HG02840 (cell line): ENCODE results near the gene PRRT1B.

Source experiments
- ATAC-seq: cut with Tn5 transposase; IDR thresholded peaks from one replicate; pipeline ENCODE4 v1.9.1; 2021; ENCODE audit warnings: mild to moderate bottlenecking, moderate library complexity, moderate number of reproducible peaks; ENCODE audit not compliant: unreplicated experiment, low FRiP score

The PRRT1B gene

DNA sequence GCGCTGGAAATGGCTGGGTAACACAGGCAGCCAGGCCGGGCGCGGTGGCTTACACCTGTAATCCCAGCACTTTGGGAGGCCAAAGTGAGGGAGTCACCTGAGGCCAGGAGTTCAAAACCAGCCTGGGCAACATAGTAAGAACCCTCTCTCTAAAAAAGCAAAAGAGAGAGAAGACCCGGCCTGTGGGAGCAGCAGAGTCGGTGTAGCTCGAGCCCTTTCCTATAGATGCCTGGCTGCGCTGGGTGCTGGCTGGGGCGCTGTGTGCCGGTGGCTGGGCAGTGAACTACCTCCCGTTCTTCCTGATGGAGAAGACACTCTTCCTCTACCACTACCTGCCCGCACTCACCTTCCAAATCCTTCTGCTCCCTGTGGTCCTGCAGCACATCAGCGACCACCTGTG is 23.5 kb upstream of the PRRT1B start:
- no peak for ATAC-seq

DNA sequence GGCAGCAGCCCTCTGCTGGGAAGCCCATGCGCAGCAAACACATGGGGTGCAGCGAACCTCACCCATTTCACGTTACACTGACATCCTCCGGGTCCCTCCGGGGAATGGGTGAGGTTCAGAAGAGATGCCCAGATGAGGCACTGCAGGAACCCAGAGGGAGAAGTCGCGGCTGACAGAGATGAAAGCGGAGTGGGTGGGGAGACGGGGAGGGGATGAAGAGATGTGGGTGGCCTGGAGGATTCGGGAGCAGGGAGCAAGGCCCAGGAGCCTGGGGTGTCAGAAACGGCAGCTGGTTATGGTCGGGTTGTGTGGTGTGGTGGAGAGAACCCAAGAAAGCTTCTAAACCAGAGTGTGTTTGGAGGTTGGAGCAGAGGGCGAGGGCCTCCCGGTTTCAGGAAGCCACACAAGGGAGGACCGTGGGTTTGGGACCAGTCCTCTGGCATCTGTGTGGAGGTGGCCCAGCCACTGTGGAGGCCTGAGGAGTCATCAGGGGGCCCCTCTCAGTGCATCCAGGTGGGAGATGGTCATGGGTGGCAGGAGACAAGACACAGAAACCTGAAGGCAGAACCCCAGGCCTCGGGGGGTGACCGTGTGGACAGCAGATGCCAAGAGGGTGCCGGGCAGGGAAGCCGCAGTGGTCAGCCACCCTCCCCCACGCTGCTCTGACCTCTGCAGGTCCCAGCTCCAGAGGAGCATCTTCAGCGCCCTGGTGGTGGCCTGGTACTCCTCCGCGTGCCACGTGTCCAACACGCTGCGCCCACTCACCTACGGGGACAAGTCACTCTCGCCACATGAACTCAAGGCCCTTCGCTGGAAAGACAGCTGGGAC is 22.9 kb upstream of the PRRT1B start:
- ATAC-seq: no peak

DNA sequence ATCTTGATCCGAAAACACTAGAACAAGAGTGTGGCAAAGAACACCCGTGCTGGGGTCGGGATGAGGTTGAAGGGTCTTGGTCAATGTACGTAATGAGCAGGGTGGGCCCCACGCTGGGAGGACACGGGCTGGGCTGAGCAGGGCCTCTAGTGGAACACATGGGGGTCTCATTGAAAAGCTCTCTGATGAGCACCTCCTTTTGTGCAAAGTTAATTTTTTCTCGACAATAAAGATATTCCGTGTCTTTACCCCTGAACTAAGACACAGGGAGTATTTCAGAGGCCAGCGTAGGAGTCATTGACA is 22.3 kb upstream of the PRRT1B start:
- no peak for ATAC-seq

DNA sequence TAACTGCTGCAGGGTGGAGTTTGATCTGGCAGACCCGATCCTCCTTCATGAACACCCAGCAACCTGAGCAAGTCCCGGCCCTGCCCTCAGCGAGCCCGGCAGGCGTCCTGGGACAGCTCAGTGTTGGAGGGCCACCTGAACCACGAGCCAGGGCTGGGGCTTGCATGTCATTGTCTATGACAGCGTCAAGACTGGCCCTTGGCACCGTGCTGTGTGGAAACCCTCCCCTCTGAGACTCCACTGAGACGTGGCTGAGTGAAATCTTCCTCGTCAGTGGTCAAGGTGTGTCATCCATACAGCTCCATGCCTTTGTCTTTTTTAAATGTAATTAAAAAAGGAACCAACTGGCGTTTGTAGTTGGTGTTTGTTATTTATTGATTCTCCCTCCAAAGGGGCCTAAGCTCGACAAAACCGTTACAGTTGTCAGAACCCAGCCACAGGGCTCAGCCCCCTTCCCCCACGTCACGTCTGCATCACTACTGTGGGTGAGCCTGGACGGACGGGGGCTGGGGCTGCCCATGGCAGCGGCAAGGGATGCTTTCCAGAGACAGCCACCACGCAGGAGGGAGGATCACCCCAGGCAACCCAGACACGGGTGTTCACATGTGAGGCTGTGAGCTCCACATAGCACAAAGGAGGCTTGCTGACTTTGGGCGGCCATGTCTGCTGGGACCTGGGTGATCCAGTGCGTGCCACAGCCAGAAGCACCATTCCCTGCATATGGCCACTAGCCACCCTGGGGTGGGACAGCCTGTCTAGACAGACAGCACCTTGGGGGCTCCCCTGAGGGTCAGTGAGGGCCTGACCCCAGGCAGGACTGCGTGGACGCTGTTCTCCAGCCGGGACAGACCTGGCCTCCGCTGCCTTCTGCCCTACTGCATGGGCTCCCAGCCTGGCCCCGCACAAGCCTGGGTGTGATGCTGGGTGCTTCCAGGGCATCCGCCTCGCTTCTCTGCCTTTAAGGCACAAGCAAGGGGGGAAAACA is 21.6 kb upstream of the PRRT1B start:
- no peak for ATAC-seq

DNA sequence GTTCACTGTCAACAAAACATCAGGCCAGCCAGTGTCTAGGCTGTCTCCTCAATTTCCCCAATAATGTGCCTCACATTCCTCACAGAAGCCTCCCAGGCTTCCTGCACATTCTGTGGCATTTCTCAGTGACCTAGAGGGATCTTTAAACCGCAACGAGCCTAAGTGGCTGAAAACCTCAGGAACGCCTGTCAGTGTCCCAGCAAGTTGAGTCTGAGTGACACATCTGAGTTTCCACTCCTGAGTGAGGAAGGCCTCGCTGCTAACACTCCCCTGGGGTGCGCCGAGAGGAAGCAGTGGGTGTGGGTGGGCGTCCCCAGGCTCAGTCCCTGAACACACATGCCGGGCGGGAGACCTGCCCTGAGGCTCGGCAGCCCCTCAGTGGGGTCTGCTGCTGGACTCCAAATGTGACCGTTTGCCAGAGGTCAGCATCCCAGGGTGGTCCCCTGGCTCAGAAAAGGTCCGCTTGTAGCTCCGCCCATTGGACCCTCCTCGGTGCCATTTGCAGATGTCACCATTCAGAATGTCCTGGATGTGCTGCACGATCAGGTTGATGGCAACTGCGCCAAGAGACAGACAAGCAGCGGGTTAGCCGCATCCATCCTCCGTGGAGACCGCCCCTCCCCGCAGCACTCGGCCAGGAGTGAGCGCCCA is 20.5 kb upstream of the PRRT1B start:
- no peak for ATAC-seq

DNA sequence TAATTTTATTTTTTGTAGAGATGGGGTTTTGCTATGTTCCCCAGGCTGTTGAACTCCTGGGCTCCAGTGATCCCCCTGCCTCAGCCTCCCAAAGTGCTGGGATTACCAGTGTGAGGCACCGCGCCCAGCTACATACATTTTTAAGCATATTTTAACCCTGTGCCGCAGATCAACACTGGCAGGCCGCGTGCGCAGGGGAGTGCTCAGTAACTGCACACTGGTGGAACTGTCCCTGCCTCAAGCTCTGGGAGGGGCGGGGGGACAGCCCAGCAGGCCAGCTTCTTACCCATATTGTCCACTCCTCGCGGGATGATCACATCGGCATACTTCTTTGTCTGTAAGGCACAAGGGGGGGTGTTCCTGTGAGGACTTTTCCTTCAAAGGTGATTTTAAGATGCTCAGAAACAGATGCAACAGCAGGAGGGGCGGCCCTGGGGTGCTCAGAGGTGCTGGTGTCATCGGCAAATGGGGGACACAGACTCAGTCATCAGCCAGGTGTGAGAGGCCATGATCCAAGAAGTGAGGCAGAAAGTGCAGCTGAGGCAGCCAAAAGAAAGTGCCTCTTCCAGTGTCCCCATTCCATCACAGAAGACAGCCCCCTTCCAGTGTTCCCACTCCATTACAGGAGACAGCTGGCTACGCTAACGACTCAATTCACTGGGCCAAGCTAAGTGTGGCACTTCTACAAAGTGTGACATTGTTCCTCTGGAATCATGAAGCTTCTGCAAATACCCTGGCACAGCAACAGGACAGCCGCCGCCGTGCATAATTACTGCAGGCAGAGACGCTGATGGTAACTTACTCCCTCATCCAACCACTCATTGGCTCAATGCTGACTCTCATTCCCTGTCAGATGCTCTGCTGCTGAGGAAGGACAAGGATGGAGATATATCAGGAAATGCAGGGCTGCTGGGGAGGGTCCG is 19.4 kb upstream of the PRRT1B start:
- no peak for ATAC-seq

DNA sequence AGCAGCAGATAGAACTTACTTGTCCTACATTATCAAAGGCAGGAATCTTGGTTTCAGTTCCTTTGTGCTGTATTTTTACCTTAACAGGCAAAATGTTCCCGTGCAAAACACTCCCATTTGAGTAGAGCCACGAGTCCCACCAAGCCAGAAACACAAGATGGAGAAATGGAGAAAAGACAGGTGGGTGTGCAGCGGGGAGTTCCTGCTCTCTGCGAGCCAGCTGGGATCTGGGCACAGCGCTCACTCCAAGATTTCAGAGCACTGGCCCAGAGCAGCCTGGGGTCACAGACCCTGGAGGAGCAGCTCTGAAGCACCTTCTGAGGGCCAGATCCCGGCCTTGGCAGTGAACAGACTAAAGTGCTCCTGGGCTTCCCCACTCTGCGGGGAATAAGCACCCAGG is 17.1 kb upstream of the PRRT1B start:
- ATAC-seq: no peak

DNA sequence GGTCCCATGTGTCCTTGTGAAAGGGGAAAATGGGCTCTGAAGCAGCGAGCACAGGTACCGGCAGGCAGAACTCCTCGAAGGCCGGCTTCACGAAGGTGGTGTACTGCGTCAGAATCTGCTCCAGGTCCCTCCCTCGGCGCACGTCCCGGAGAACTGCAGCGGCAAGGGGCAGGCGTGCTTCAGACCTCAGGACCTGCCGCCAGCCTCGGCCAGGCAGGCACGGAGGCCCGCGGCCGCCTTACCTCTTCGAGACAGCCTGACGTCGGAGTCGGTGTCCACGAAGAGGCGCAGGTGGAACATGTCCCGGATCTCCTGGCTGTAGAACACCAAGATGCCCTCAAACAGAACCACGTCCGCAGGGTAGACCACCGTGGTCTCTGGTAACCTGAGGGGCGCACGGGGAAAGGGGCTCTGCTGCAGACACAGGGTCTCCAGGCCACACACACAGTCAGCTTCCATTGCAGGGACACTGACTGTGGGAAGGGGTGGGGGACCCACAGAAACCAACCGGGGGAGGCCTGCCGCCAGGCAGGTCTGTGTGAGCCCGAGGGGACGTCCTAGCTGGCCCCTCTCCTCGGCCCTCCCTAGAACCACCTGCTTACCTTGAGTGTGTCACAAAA is 16.3 kb upstream of the PRRT1B start:
- no peak for ATAC-seq

DNA sequence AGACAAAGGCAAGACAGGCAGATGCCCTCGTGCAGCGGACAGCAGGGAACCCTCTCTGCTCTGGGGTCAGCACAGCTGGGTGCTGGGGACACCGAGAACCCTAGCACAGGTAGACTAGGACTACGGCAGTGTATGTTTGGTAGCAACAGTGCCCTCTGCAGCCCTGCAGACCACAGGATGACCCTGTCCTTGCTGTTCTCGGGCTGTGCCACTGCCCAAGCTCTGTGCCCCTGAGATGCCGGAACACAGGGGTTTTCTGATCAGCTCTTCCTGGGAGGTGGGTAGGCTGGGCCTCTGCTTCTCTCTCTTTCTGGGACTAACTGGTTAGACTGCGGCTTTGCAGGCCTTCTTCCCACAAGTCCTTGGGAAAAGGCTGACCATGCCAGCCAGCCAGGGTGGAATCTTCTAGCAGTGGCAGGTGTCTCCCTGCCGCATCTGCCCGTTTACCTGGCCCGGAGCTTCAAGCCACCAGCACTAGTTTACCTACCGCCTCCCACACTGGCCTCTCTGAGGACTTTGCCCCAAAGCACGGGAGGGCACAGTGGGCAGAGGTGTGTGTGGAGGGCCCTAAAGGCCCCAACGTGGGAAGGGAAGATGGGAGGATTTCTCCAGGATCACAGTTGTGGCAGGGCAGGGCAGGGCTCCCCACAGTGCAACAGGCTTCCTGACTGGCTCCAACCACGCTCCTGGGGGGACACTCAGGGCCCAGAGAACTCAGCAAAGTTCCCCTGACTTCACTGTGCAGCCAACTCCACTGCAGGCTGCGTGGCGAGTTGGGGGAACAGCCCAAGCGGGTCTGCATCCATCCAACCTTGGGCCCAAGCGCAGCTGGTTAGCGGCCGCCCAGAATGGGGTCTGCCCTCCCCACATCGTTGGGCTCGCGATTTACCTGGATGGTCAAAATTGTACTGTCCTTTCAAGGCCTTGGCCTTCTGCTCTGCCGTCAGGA is 15.5 kb upstream of the PRRT1B start:
- no peak for ATAC-seq

DNA sequence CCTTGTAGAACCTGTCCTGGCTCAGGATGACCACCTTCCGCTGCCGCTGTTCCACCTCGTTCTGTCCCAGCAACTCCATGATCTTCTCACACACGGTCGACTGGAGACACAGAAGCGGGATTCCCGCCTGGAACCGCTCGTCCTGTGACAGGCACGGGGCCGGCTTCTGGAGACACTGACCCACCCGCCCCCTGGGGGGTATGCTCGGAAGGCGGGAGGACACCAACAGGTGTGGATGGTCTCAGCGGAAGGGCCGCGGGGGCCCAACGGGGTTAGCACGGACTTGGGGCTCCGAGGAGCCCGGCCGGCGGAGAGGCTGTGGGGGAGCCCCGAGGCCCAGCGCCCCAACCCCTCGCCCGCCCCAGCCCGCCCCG is 14.8 kb upstream of the PRRT1B start:
- peak; percentile 7 for ATAC-seq

DNA sequence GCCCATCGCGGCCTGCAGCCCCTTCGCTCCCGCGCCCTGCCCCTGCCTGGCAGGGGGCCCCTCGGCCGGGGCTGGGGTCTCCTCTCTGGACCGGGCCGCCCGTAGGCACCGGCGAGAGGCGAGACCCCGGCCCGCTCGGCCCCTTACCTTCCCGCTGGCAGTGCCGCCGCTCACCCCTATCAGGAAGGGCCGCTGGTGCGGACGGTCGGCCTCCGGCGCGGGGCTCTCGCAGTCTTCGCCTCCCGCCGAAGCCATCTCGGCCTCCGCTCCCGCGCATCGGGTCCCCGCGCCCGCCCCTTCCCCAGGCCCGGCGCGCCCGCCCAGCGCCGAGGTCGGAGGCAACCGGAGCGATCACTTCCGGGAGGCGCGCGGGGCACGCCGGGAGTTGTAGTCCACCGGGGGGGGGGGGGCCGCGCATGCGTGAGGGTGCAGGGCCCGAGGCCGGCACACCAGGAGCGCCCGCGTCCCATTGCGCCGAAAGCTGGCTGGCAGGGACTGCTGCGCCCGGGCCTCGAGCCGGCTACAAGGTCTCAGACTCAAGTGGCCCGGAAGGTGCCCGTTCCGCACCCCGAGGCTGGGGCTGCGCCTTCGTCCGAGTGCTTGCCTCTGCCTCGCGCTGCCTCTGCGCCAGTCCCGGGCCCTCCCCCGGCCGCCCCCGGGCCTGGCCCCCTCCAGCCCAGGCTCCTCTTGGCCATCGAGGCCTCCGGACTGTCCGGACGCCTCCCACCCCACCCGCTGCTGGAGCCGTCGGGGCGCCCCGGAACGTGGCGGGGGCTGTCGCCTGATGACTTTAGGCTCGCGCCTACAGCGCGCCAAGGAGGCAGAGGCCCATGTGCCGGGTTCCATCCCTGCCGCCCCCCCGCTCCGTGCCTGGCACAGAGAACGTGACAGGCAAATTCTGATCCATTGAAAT is 14.1 kb upstream of the PRRT1B start, which contains the start of gene UCK1:
Gene UCK1 (minus strand): TSS at position 344 of the 913 bp plus-strand sequence. CDS start 89 bp downstream, at position 255.
- ATAC-seq: peak; percentile 72

DNA sequence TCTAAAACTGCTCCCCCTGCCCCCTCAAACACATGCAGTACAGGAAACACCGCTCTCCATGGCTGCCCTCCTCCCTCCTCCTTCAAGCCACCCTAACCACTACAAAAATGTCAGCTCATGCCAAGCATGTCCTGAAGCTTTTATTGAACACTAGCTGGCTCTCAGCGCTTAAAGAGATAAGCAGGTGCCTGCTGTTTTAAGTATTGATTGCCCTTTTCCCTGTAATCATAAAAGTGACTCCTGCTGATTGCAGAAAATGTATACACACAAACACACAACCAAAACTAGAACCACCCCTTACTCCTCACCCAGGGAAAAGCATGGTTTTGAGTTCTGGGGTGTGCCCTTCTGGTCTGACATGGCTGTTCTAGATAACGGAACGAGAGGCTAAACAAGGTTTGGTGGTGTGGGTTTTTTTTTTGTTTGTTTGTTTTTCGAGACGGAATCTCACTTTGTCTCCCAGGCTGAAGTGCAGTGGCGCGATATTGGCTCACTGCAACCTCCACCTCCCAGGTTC is 10.5 kb upstream of the PRRT1B start:
- no peak for ATAC-seq

DNA sequence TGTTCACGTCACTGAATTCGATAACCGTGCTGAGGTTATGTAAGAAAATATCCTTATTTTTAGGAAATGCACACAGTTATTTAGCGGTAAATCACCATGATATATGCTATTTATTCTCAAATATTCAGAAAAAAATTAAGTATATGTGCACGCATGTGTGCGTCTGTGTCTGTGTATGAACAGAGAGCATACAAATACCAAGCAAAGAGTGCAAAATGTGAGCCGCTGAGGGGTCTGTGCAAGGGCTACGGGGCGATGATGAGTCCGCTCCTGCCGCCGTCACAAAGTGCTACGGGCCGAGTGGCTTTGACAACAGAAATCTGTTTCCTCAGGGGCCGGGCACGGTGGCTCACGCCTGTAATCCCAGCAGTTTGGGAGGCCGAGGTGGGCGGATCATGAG is 7.4 kb upstream of the PRRT1B start:
- no peak for ATAC-seq

DNA sequence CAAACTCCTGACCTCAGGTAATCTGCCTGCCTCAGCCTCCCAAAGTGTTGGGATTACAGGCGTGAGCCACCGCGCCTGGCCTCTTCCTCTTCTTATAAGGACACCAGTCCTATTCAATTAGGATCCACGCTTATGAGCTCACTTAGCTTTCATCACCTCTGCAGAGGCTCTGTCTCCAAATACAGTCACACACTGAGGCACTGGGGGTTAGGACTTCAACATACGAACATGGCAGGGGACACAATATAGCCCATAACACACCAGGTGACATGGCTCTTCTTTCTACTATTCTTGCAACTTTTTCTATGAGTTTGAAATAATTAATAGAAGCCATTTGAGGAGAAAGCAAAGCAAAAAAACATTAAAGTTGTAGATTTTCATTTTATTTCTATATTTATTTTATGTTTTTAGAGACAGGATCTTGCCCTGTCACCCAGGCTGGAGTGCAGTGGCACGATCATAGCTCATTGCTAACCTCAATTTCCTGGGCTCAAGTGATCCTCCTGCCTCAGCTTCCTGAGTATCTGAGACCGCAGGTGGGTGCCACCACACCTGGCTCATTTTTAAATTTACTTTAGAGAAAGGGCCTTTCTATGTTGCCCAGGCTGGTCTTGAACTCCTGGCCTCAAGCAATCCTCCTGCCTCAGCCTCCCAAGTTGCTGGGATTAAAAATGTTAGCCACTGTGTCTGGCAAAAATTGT is 6.0 kb upstream of the PRRT1B start:
- no peak for ATAC-seq

DNA sequence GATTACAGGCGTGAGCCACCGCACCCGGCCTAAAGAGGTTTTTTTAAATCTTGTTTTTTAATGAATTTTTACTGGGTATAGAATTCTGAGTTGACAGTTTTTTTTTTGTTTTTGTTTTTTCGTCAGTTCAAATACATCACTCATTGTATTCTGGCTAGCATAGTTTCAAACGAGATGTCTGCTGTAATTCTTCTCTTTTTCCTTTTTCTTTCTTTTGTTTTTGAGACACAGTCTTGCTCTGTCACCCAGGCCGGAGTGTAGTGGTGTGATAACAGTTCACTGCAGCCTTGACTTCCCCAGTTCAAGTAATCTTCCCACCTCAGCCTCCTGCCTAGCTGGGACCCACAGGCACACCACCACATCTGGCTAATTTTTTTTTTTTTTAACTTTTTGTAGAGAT is 2.2 kb upstream of the PRRT1B start:
- ATAC-seq: no peak

DNA sequence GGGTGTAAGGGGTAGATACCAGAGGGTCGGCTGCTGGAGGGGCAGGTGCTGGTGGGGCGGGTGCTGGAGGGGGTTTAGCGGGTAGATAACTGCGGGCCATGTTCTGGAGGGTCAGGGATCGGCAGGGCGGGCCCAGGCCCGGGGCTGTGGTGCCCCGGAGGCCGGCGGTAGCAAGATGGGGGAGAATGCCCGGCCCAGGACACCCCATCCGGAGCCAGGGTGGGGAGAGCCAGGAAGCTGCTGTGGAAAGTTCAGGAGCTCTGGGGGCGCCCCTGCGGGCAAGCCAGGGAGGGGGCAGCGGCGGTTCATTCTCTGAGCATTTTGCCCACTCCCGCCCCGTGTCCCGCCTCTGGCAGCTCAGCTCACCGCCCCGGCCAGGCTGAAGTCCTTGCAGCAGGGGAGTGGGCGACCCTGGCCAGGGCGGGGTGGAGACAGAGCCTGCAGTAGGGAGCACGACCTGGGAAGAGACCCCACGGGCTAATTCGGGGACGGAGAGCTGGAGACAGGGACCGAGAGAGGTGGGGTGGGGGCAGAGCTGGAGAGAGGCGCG is 538 bp downstream of the PRRT1B start:
- no peak for ATAC-seq
